ENCODE results near the gene TBATA. TPM values are rescaled to one million over a fixed set of nuclear protein-coding genes. Genes with fewer than 3 reads are reported as not detected.

The TBATA gene
- total and polyA plus RNA-seq, 2 of the 8 experiments (the other 6 are each of a cell fraction or from before 2014, with no cell fraction given): not detected

DNA sequence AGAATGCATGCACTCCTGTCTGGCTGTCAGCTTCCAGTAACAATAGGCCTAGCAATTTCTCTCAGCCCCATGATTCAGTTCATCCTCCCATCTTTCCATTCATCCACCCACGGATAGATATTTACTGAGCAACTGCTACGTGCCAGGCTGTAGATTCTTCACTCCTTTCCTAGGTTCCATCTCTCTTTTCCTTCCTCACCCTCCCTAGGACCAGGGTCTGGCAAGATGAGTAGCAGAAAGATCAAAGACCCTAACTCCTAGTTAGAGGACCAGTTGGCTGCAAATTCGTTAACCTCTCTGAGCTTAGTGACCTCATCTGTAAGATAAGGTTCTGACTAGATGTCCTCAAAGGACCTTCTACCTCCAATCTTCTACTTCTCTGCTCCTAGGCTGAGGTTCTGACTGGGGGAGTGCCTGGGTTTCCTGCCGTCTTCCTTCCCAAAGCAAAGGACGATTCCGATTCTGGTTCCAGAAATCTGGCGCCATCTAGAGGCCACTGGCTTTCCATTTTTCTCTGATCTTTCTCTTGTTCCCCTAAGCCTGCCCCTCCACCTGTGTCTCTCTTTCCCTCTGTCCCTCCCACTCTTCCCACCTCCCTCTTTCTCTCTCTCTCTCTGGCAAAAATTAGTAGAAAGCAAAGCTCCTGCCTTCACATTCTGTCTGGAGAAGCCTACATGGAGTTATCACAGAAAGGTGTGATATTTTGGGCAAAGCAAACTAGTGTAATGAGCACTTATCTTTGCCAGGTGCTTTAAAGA, 26.2 kb downstream of the TBATA start:
- H4K5ac ChIP-seq (ENCODE audit: insufficient read length, low read depth, low read length): no peak overlapping the region
- WGBS, 2 experiments (ENCODE audit: extremely low coverage in 1 of 2, insufficient coverage in 1 of 2, insufficient read length in 1 of 2, insufficient replicate concordance in 2 of 2, low coverage in 1 of 2, low lambda C conversion rate in 2 of 2, missing lambda C conversion rate in 1 of 2): 33% methylated on average over 6 of the region's 7 CpGs; no CpG with 5 or more reads in 1 of the 2 experiments
- peak; percentile 53 to 87 for DNase-seq (ENCODE audit: low read depth in 1 of 2, low spot score in 2 of 2)
- TF ChIP-seq, protein P1, sequence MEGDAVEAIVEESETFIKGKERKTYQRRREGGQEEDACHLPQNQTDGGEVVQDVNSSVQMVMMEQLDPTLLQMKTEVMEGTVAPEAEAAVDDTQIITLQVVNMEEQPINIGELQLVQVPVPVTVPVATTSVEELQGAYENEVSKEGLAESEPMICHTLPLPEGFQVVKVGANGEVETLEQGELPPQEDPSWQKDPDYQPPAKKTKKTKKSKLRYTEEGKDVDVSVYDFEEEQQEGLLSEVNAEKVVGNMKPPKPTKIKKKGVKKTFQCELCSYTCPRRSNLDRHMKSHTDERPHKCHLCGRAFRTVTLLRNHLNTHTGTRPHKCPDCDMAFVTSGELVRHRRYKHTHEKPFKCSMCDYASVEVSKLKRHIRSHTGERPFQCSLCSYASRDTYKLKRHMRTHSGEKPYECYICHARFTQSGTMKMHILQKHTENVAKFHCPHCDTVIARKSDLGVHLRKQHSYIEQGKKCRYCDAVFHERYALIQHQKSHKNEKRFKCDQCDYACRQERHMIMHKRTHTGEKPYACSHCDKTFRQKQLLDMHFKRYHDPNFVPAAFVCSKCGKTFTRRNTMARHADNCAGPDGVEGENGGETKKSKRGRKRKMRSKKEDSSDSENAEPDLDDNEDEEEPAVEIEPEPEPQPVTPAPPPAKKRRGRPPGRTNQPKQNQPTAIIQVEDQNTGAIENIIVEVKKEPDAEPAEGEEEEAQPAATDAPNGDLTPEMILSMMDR (IDR thresholded peaks at IDR 0.05; ENCODE audit: control extremely low read depth in 1 of 3, insufficient read depth in 1 of 3, low read depth in 1 of 3, low read length in 3 of 3): peak; percentile 36 to 74 (median 65); a peak in 3 of 4 replicates
- TF ChIP-seq MAFK (IDR thresholded peaks at IDR 0.05; ENCODE audit: low read depth, low read length): no peak
- no peak for TF ChIP-seq EZH2 (IDR thresholded peaks at IDR 0.05; ENCODE audit: low read depth, low read length, severe bottlenecking)
- TF ChIP-seq SUZ12 (IDR thresholded peaks at IDR 0.05; ENCODE audit: low read length): no peak
- TF ChIP-seq SP2 (IDR thresholded peaks at IDR 0.05; ENCODE audit: low read length): no peak
- no peak for TF ChIP-seq JUND (IDR thresholded peaks at IDR 0.05; ENCODE audit: low read length)
- TF ChIP-seq CBX5 (IDR thresholded peaks at IDR 0.05; ENCODE audit: low read depth, low read length): no peak
- no peak for TF ChIP-seq BRCA1 (IDR thresholded peaks at IDR 0.05; ENCODE audit: low read depth, low read length)

More for the DNA sequence above, 26.2 kb downstream of the TBATA start:
- Histone ChIP-seq H3K4me3 (ENCODE audit: extremely low read depth in 1 of 4, insufficient read depth in 2 of 4, low read depth in 3 of 4, low read length in 4 of 4) (no peak overlapping the region), H3K4me2 (ENCODE audit: insufficient read depth in 1 of 2, low read depth in 2 of 2, low read length in 2 of 2) (no peak overlapping the region), H3K9ac (replicated peaks in 1 of 4; ENCODE audit: extremely low read depth in 1 of 4, low read depth in 3 of 4, low read length in 3 of 4) (no peak overlapping the region), H2BK20ac (ENCODE audit: low read length) (peak overlapping the region; percentile 94; the same call in 1 of the 2 replicates), H4K8ac (ENCODE audit: extremely low read depth, insufficient read depth, low read length) (no peak overlapping the region), H3K36me3 (ENCODE audit: control insufficient read depth in 2 of 4, insufficient read depth in 4 of 4, low read length in 3 of 4) (no peaks in the 10 kb centered on the region), H2AK5ac (ENCODE audit: low read depth, low read length) (no peak overlapping the region), H3K14ac (ENCODE audit: insufficient read length) (no peak overlapping the region), H3K23me2 (ENCODE audit: low read depth, low read length) (no peaks in the 10 kb centered on the region), H3K9me3 (ENCODE audit: insufficient read depth in 2 of 2, low read depth in 1 of 2, low read length in 1 of 2) (no peaks in the 10 kb centered on the region), H4K91ac (replicated peaks; ENCODE audit: insufficient read length, low read length) (no peak overlapping the region), H2BK15ac (ENCODE audit: low read length) (no peak overlapping the region), H3K56ac (replicated peaks; ENCODE audit: insufficient read length, low read depth, low read length) (no peak overlapping the region), H3K27me3 (replicated peaks in 1 of 4; ENCODE audit: control insufficient read depth in 3 of 4, extremely low read depth in 1 of 4, insufficient read depth in 3 of 4, low read length in 3 of 4) (no peaks in the 10 kb centered on the region), H2BK120ac (replicated peaks; ENCODE audit: low read depth, low read length) (no peak overlapping the region), H2BK12ac (ENCODE audit: low read depth, low read length) (0 out of 2 replicates have a peak overlapping the region, but pooled peaks have one; percentile 11), H3K79me2 (ENCODE audit: control insufficient read depth in 1 of 2, insufficient read depth in 2 of 2, low read length in 2 of 2) (no peaks in the 10 kb centered on the region), H3K4ac (replicated peaks; ENCODE audit: insufficient read length, low read depth, low read length) (no peak overlapping the region), H2BK5ac (ENCODE audit: low read depth, low read length) (peak overlapping the region; percentile 53; the same call in 1 of the 2 replicates), H3K23ac (ENCODE audit: insufficient read length) (no peak overlapping the region), H2AFZ (ENCODE audit: low read length) (no peak overlapping the region), H4K20me1 (replicated peaks in 1 of 2; ENCODE audit: control insufficient read depth in 1 of 2, insufficient read depth in 2 of 2, low read length in 2 of 2) (no peaks in the 10 kb centered on the region), H3K4me1 (replicated peaks in 1 of 4; ENCODE audit: control insufficient read depth in 3 of 4, insufficient read depth in 4 of 4, low read length in 3 of 4) (peaks cover 0 to 18% (median 12%) of the 10 kb centered on the region in 4 experiments; a peak in 6 of 7 replicates), H3K18ac (ENCODE audit: extremely low read depth, low read length) (no peak overlapping the region), H3K79me1 (ENCODE audit: low read depth, low read length) (no peaks in the 10 kb centered on the region), H3K27ac (ENCODE audit: low read depth, low read length) (no peak overlapping the region)
- ChIA-PET CTCF (ENCODE audit: partially characterized antibody) (interaction anchor here (0.7 to 4.4 kb wide), 37 partner anchors 8 to 621 kb away, joined by 3 to 35 read pairs (median 4); no protein-coding TSS in a partner anchor), POLR2A (ENCODE audit: partially characterized antibody) (interaction anchor here (1.0 to 1.3 kb wide), 2 partner anchors 58 to 136 kb away, joined by 3 to 4 read pairs; no protein-coding TSS in a partner anchor)
- peak; percentile 55 for FAIRE-seq

Data from H1 (cell line).